ENCODE measurements around the gene ECSCR. TPM values are rescaled to one million over a fixed set of nuclear protein-coding genes. Genes with fewer than 3 reads are reported as not detected.
"Not testable (repeated sequence)": the region's sequence is repeated elsewhere in the genome, so short reads cannot be mapped to it uniquely, and the experiment has no call there.

ECSCR gene
- polyA plus RNA-seq, 4 donors = 20.3 to 30.4 (median 23.9) TPM

- no peak for DNase-seq (ENCODE audit: low read depth in 4 of 4, low spot score in 2 of 4)
Observed at GRCh38 chr5:139414581-139415130, 47.9 kb downstream of the ECSCR start.

GRCh38 chr5:139413963-139414362 lies 48.6 kb downstream of the ECSCR start:
- DNase-seq (ENCODE audit: low read depth in 4 of 4, low spot score in 2 of 4) = no peak

GRCh38 chr5:139413153-139413552 lies 49.4 kb downstream of the ECSCR start:
- DNase-seq (ENCODE audit: low read depth in 4 of 4, low spot score in 2 of 4) = no peak

DNA sequence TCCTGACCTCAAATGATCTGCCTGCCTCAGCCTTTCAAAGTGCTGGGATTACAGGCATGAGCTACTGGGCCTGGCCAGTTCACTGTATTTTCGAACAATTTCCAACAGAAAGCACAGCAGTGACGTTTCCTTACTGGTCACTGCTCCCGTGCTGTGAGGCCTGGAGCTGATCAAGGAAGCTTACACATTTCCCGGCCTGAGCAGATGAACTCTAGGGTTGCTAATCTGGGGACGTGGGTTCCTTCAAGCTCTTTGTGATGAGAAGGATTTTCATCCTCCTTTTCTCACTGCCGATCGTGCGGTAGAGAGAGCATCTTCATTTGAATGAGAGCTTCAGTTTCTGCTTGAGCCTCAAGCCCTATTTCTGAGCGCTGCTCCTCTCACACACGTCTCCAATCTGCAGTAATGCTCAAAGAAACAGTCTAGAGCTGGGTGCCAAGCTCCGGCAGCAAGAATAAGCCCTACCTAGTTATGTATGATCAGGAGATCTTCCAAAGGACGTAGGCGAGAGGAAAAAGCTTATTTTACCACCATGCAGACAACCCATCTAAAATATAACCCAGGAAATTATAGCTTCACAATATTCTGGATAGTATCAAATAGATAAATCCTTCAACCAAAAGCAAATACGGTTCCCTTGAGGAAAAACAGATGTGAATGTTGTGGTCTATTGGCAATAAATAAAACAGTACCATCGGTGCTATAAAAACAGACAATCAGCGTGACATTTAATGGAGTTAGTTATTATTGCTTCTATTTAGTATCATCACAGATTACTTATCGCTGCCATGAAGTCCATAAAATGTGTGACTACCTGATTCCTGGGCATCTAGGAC lies 51.3 kb downstream of the ECSCR start:
- no peak for DNase-seq (ENCODE audit: low read depth in 4 of 4, low spot score in 2 of 4)

DNA sequence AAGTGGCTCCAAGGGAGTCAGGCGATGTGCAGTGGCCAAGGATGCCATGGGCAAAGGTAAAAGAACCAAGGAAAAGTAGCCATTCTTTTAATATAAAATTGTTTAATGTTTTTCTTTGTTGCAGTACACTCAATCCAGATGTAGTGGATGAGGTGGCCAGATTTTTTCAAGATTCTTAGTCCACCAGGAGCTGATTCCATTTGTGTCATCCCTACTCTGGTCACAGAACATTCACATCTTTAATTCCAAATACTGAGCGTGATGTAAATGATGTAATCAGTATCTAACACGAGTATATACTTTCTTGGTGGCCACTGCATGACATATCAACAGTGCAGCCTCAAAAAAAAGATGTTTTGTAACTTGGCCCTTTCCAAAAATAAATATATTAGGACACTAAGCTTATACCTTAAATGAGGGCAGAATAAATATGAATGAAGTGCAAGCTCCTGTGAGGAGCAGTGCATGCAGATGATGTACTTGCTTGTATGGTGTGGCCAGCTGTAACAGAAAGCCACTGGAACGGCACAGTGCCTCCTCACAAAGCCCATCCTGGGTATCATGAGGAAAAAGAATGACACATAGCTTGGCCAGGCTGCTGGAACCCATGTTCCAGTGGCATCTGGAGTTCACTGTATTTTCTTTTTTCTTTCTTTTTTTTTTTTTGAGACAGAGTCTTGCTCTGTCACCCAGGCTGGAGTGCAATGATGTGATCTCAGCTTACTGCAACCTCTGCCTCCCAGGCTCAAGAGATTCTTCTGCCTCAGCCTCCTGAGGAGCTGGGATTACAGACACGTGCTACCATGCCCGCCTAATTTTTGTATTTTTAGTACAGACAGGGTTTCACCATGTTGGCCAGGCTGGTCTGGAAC lies 52.2 kb downstream of the ECSCR start:
- DNase-seq (ENCODE audit: low read depth in 4 of 4, low spot score in 2 of 4) = no peak

- DNase-seq (ENCODE audit: low read depth in 4 of 4, low spot score in 2 of 4) = not testable (repeated sequence)
Observed at GRCh38 chr5:139409116-139409515, 53.4 kb downstream of the ECSCR start.

GRCh38 chr5:139408191-139408590 lies 54.4 kb downstream of the ECSCR start:
- DNase-seq (ENCODE audit: low read depth in 4 of 4, low spot score in 2 of 4) = no peak

- no peak for DNase-seq (ENCODE audit: low read depth in 4 of 4, low spot score in 2 of 4)
Observed at GRCh38 chr5:139407517-139407916, 55.0 kb downstream of the ECSCR start.

DNA sequence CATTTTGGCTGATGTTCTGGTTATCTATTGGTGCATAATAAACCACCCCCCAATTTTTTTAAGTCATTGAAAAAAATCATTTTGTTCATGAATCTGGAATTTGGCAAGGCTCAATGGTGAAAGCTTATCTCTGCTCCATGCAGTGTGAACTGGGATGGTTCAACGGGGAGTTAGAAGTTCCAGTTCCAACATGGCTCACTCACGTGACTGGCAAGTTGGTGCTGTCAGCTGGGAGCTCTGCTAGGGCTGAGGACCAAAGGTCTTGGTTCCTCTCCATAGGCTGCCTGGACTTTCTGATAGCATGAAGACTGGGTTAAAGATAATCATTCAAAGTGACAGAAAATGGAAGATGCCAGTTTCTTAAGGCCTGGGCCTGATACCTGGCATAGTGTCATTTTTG lies 55.6 kb downstream of the ECSCR start:
- DNase-seq (ENCODE audit: low read depth in 4 of 4, low spot score in 2 of 4) = no peak

DNA sequence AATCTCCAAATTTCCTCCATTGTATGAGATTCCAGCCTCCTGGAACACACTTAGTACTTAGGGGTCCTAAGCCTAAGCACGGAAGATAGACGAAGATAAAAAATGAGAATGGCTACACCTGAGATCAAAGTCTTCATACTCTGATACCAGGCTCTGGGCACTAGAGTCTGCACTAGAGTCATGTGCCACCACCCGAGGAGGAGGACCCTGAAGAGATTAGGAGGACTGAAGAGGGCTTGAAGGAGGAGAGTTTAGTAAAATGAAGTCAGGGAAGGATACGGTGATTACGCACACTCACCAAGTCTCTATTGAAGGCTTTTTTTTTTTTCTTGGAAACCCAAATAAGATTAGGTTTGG lies 58.1 kb downstream of the ECSCR start:
- no peak for DNase-seq (ENCODE audit: low read depth in 4 of 4, low spot score in 2 of 4)

DNA sequence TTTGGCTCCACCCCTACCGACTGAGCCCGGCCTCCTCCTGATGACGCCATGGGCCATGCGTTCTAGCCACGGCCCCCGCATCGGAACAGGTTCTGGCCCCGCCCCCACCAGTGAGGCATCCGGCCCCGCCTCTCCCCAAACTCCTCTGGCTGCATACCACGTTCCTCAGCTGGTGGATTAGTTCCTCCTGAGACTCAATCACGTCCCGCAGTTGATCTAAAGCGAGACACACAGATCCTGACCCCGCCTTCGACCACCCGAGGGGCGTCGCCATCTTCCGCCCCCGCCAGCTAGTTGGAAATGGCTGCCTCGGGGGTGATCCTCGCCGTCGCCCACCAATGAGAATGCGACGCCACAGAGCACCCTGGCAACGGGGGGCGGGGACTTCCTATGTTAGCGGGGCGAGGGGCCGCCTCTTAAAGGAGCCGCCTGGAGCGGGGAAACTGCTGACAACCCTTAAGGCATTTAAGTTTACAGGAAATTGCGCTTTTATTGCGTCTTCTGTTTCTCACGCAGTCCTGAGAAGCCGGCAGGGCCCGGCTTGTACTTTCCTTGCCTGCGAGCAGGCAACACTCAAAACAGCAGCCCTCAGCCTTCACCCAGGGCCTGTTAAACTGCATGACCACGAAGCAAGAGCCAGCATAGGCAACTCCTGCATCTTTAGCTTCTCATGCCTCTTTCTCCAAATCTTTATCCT lies 58.6 kb downstream of the ECSCR start, which contains the start of gene SPATA24:
Gene SPATA24 (minus strand): TSS at position 303 of the 697 bp plus-strand sequence. CDS start 29 bp downstream, at position 274.
- peak; percentile 93 to 97 (median 96) for DNase-seq (ENCODE audit: low read depth in 4 of 4, low spot score in 2 of 4)

DNA sequence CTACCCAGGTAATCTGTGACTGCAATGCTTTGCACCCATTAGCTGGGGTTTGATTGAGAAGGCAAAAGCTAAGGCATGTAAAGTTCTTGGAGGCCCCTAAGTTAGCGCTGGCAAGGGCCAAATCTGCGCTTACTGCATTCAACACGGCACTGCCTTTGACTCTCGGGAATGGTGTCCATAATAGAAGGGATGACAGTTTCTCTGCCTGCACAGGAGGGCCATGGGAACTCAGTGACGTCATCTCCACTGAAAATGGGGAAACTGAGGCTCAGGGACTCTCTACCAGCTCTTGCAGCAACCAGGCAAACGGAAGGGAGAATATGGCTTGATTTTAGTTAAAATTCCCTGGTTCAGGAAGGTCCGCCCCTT lies 59.1 kb downstream of the ECSCR start:
- no peak for DNase-seq (ENCODE audit: low read depth in 4 of 4, low spot score in 2 of 4)

DNA sequence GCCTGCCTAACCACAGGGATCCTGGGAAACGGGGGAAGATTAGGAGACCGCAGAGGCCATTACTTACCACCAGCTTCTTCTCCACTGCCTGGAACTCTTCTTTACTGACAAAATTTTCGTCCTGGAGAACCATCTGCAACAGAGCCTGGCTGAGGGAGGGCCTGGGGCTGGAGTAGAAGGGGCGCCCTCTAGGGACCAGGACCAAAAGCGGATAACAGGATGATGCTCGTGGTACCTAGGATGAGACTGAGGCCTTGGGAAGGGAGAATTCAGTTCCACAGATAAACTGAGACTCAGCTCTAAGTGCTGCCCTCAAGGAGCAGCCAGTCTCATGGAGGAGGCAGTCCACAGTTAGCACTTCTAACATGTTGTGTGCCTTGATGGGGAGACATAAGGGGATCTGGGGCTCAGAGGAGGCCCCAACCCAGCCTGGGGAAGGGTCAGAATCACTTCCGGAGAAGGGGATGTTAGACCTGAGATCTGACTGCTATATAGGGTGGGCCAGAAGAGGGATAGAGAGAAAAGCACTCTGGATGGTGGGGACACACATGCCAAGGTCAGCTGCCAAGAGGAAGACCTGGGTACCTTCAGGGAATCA lies 59.9 kb downstream of the ECSCR start:
- no peak for DNase-seq (ENCODE audit: low read depth in 4 of 4, low spot score in 2 of 4)

- no peak for DNase-seq (ENCODE audit: low read depth in 4 of 4, low spot score in 2 of 4)
Observed at GRCh38 chr5:139401546-139401945, 61.0 kb downstream of the ECSCR start.

DNA sequence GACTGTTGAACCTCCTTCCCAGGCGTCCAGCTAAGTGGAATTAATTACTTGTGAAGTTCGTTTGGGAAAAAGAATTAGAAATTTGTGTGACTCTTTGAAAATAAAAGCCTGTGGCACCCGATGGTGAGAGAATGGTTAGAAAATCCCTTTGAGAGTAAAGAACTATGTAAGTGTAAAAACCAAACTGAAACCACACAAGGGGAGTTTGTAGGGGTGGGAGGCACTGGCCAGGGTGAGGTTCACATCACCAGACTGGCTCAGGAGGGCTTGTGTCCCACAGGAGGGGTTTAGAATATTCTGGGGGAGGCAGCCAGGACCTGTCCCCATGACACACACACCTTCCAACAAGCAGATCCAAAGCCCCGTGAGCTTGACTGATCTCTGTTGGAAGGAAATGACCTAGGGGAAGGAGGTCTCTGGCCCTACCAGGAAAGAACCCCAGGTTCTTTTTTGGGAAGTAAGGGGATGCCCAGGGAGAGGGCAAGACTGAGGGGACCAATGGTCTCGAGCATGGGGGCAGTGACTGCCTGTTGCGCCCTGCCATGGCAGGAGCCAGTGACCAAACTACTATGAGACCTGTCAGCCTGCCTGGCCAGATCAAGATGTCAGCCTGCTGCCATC lies 62.9 kb downstream of the ECSCR start:
- DNase-seq (ENCODE audit: low read depth in 4 of 4, low spot score in 2 of 4) = no peak

Other genes with a start within 250 kb of the ECSCR start
- gene MATR3, start 169.0 kb downstream of the ECSCR start, polyA plus RNA-seq (ENCODE audit: insufficient read length in 4 of 4) = 100 to 1,000 TPM; 585 to 769 (median 664) TPM
- 100 to 1,000 TPM; 152 to 194 (median 167) TPM for gene PAIP2, start 120.9 kb downstream of the ECSCR start, polyA plus RNA-seq (ENCODE audit: insufficient read length in 4 of 4)
- 10 to 100 TPM; 10.1 to 20.7 (median 14.5) TPM for gene SLC23A1, start 79.4 kb downstream of the ECSCR start, polyA plus RNA-seq (ENCODE audit: insufficient read length in 4 of 4)
- 1 to 10 TPM in 1 of 4 donors, under 1 TPM in 3; 0.19 to 1.3 (median 0.60) TPM for gene MZB1, start 72.8 kb downstream of the ECSCR start, polyA plus RNA-seq (ENCODE audit: insufficient read length in 4 of 4)
- 1 to 10 TPM; 1.7 to 3.5 (median 3.0) TPM for gene PROB1, start 67.6 kb downstream of the ECSCR start, polyA plus RNA-seq (ENCODE audit: insufficient read length in 4 of 4)
- 10 to 100 TPM; 13.1 to 17.1 (median 14.0) TPM for gene SPATA24, start 58.7 kb downstream of the ECSCR start, polyA plus RNA-seq (ENCODE audit: insufficient read length in 4 of 4)
- gene DNAJC18, start 23.2 kb downstream of the ECSCR start, polyA plus RNA-seq (ENCODE audit: insufficient read length in 4 of 4) = 10 to 100 TPM; 21.5 to 29.7 (median 28.3) TPM
- gene SMIM33, start 8.3 kb upstream of the ECSCR start, polyA plus RNA-seq (ENCODE audit: insufficient read length in 4 of 4) = under 1 TPM in 1 of 4 donors, not detected in 3; 0.03 TPM
- 10 to 100 TPM; 29.7 to 37.1 (median 34.6) TPM for gene STING1, start 20.0 kb upstream of the ECSCR start, polyA plus RNA-seq (ENCODE audit: insufficient read length in 4 of 4)
- gene UBE2D2, start 98.6 kb upstream of the ECSCR start, polyA plus RNA-seq (ENCODE audit: insufficient read length in 4 of 4) = 100 to 1,000 TPM; 140 to 182 (median 155) TPM
- gene CXXC5, start 185.6 kb upstream of the ECSCR start, polyA plus RNA-seq (ENCODE audit: insufficient read length in 4 of 4) = 100 to 1,000 TPM; 212 to 238 (median 220) TPM